Measurements from ENCODE around the gene CBFA2T3. TPM values are rescaled to one million over a fixed set of nuclear protein-coding genes. Genes with fewer than 3 reads are reported as not detected.

The CBFA2T3 gene
- total RNA-seq, 1 experiment from 2014 or later, result 2.9 TPM

- H2BK12ac ChIP-seq (ENCODE audit: insufficient read length, low read depth, low read length), result no peak overlapping the region
- no peak overlapping the region for H3K9ac ChIP-seq (ENCODE audit: extremely low read depth, insufficient read length, low read length)
- Mint-ChIP-seq H3K36me3 (ENCODE audit: insufficient read depth in 1 of 3, low read depth in 3 of 3) (no peaks in the 10 kb centered on the region), H3K27me3 (ENCODE audit: low read depth) (no peaks in the 10 kb centered on the region), H3K9me3 (no peaks in the 10 kb centered on the region; a peak in 1 of 5 replicates), H3K4me1 (peaks cover 0 to 6% of the 10 kb centered on the region in 2 experiments; a peak in 1 of 4 replicates), H3K27ac (no peak overlapping the region; a peak in 2 of 7 replicates), H3K4me3 (peak overlapping the region in 1 of 2 experiments; percentile 55; a peak in 2 of 5 replicates)
- H2BK5ac ChIP-seq (ENCODE audit: insufficient read length, low read length), result no peak overlapping the region
- H2BK20ac ChIP-seq (ENCODE audit: low read depth, low read length, poor library complexity, severe bottlenecking), result no peak overlapping the region
- no peaks in the 10 kb centered on the region for H3K79me2 ChIP-seq (ENCODE audit: insufficient read depth, low read length)
- H4K91ac ChIP-seq (ENCODE audit: insufficient read length, low read depth, low read length), result no peak overlapping the region
- H4K8ac ChIP-seq (replicated peaks; ENCODE audit: insufficient read length, low read depth, low read length), result no peak overlapping the region
- no CpG with 5 or more reads among the region's 31 CpGs for WGBS (ENCODE audit: extremely low coverage, insufficient read length, low lambda C conversion rate)
- no peak overlapping the region for H2BK15ac ChIP-seq (ENCODE audit: low read depth, low read length)
- no peak for DNase-seq
- H4K5ac ChIP-seq (ENCODE audit: insufficient read length, low read depth, low read length), result no peak overlapping the region
- H3K27me3 ChIP-seq (ENCODE audit: insufficient read depth, low read length), result no peaks in the 10 kb centered on the region
- no peak overlapping the region for H3K4me2 ChIP-seq (ENCODE audit: insufficient read depth, insufficient read length, low read length)
- H3K27ac ChIP-seq (ENCODE audit: insufficient read length, low read depth, low read length), result no peak overlapping the region
- H2AK5ac ChIP-seq (ENCODE audit: insufficient read length, low read length), result no peak overlapping the region
- H3K4ac ChIP-seq (ENCODE audit: low read depth, low read length), result no peak overlapping the region
- no peak overlapping the region for H2AFZ ChIP-seq (ENCODE audit: low read length)
- H3K4me1 ChIP-seq (ENCODE audit: insufficient read depth, low read length), result no peaks in the 10 kb centered on the region
- H3K56ac ChIP-seq (ENCODE audit: insufficient read length, low read depth, low read length), result no peak overlapping the region
- no peak overlapping the region for H3K23ac ChIP-seq (ENCODE audit: insufficient read length, low read depth, low read length)
- no peaks in the 10 kb centered on the region for H4K20me1 ChIP-seq (ENCODE audit: control insufficient read depth, insufficient read depth, insufficient read length)
- no peak overlapping the region for H3T11ph ChIP-seq (ENCODE audit: low read length)
- no peak overlapping the region for H2BK120ac ChIP-seq (ENCODE audit: low read depth, low read length, poor library complexity, severe bottlenecking)
- TF ChIP-seq CTCF (conservative IDR thresholded peaks at IDR 0.05), result no peak
- H3K79me1 ChIP-seq (ENCODE audit: insufficient read depth, low read depth, low read length, poor library complexity, severe bottlenecking), result no peaks in the 10 kb centered on the region
- H3K14ac ChIP-seq (ENCODE audit: insufficient read depth, low read length), result no peak overlapping the region
- H3K9me3 ChIP-seq (ENCODE audit: control insufficient read depth, low read depth, low read length), result no peaks in the 10 kb centered on the region
- H3K23me2 ChIP-seq (ENCODE audit: insufficient read length, low read depth, low read length, poor library complexity, severe bottlenecking), result no peaks in the 10 kb centered on the region
- H3K18ac ChIP-seq (ENCODE audit: insufficient read length, low read depth, low read length), result no peak overlapping the region
These were observed 6.4 kb downstream of the CBFA2T3 start for GRCh38 chr16:88970539-88971065.

Measured in H9 (cell line).